Mesenchymal stem cell (in vitro differentiated cells and primary cell): ENCODE measurements around the gene VPS8.

Source experiments
- DNase-seq: peaks from one replicate; pipeline ENCODE4 v3.0.0-alpha.2; 2013
- H2AFZ ChIP-seq: one replicate; pipeline ENCODE4 v1.6.1; 2013; ENCODE audit warnings: low read depth, mild to moderate bottlenecking, control low read depth, inconsistent platforms, low read length, moderate library complexity
- H2AK5ac ChIP-seq: 2 replicates; pipeline ENCODE4 v1.6.1; 2013; ENCODE audit warnings: low read length, moderate library complexity, mild to moderate bottlenecking, inconsistent platforms; ENCODE audit not compliant: severe bottlenecking
- H2BK120ac ChIP-seq: one replicate; pipeline ENCODE4 v1.6.1; 2013; ENCODE audit warnings: low read depth, mild to moderate bottlenecking, inconsistent platforms, low read length, moderate library complexity
- H2BK12ac ChIP-seq, 2 experiments: one replicate each; pipeline ENCODE4 v1.6.1; 2013; ENCODE audit warnings: inconsistent platforms in 2 of 2, low read length in 2 of 2, mild to moderate bottlenecking in 2 of 2, moderate library complexity in 2 of 2, control low read depth in 1 of 2
- H2BK15ac ChIP-seq: one replicate; pipeline ENCODE4 v1.6.1; 2013; ENCODE audit warnings: mild to moderate bottlenecking, low read depth, inconsistent platforms; ENCODE audit not compliant: poor library complexity, severe bottlenecking
- H2BK5ac ChIP-seq: 2 replicates; pipeline ENCODE4 v1.6.1; 2013; ENCODE audit warnings: low read depth, mild to moderate bottlenecking, low read length, control low read depth, inconsistent platforms; ENCODE audit not compliant: poor library complexity, severe bottlenecking
- H3K14ac ChIP-seq, 2 experiments: one replicate each; pipeline ENCODE4 v1.6.1; 2013; ENCODE audit warnings: inconsistent platforms in 2 of 2, low read length in 2 of 2, control low read depth in 1 of 2, mild to moderate bottlenecking in 1 of 2, moderate library complexity in 1 of 2
- H3K18ac ChIP-seq, 2 experiments: one replicate each; pipeline ENCODE4 v1.6.1; 2013; ENCODE audit warnings: inconsistent platforms in 2 of 2, low read length in 2 of 2, control low read depth in 1 of 2, low read depth in 1 of 2, mild to moderate bottlenecking in 1 of 2
- H3K23ac ChIP-seq, 2 experiments: one replicate each; pipeline ENCODE4 v1.6.1; 2013; ENCODE audit warnings: inconsistent platforms in 2 of 2, low read length in 2 of 2, mild to moderate bottlenecking in 2 of 2, moderate library complexity in 2 of 2, control low read depth in 1 of 2
- H3K27ac ChIP-seq: 2 replicates; pipeline ENCODE4 v1.5.1; 2013; ENCODE audit warnings: mild to moderate bottlenecking, moderate library complexity, low read length, control low read depth, inconsistent platforms; ENCODE audit not compliant: poor library complexity, severe bottlenecking
- H3K27me3 ChIP-seq, 2 experiments: 2 replicates each; pipeline versions ENCODE4 v1.6.1 to v1.7.0; 2013; ENCODE audit warnings: low read length in 2 of 2, mild to moderate bottlenecking in 2 of 2, moderate library complexity in 2 of 2, control low read depth in 1 of 2, inconsistent platforms in 1 of 2; ENCODE audit not compliant: control insufficient read depth in 1 of 2, insufficient read depth in 1 of 2
- H3K36me3 ChIP-seq, 2 experiments: 2 replicates each; pipeline versions ENCODE4 v1.6.1 to v1.7.0; 2013; ENCODE audit warnings: low read length in 2 of 2, control low read depth in 1 of 2, inconsistent platforms in 1 of 2, low read depth in 1 of 2, mild to moderate bottlenecking in 1 of 2; ENCODE audit not compliant: insufficient read depth in 2 of 2, control insufficient read depth in 1 of 2
- H3K4ac ChIP-seq, 2 experiments: one replicate each; pipeline ENCODE4 v1.6.1; 2013; ENCODE audit warnings: inconsistent platforms in 2 of 2, low read length in 2 of 2, mild to moderate bottlenecking in 2 of 2, moderate library complexity in 2 of 2, control low read depth in 1 of 2, low read depth in 1 of 2
- H3K4me1 ChIP-seq: 2 replicates; pipeline ENCODE4 v1.6.1; 2013; ENCODE audit warnings: low read depth, low read length, control low read depth; ENCODE audit not compliant: control insufficient read depth, insufficient read depth
- H3K4me2 ChIP-seq: 2 replicates; pipeline ENCODE4 v1.6.1; 2013; ENCODE audit warnings: low read length, mild to moderate bottlenecking, inconsistent platforms; ENCODE audit not compliant: poor library complexity, severe bottlenecking
- H3K4me3 ChIP-seq, 2 experiments: 2 replicates each; pipeline versions ENCODE4 v1.5.1 to v1.7.0; 2013; ENCODE audit warnings: low read length in 2 of 2, mild to moderate bottlenecking in 2 of 2, control low read depth in 1 of 2, low read depth in 1 of 2; ENCODE audit not compliant: insufficient read depth in 1 of 2
- H3K79me1 ChIP-seq: replicated peaks from 2 replicates; pipeline ENCODE4 v1.6.1; 2013; ENCODE audit warnings: mild to moderate bottlenecking, control low read depth, low read length, inconsistent platforms; ENCODE audit not compliant: poor library complexity, severe bottlenecking
- H3K9ac ChIP-seq: 2 replicates; pipeline ENCODE4 v1.7.0; 2013; ENCODE audit warnings: mild to moderate bottlenecking, low read length, moderate library complexity
- H3K9me3 ChIP-seq: 2 replicates; pipeline ENCODE4 v1.7.0; 2013; ENCODE audit warnings: mild to moderate bottlenecking, low read length; ENCODE audit not compliant: control insufficient read depth
- H4K8ac ChIP-seq: one replicate; pipeline ENCODE4 v1.6.1; 2013; ENCODE audit warnings: inconsistent platforms, mild to moderate bottlenecking, low read length, moderate library complexity
- H4K91ac ChIP-seq: one replicate; pipeline ENCODE4 v1.6.1; 2013; ENCODE audit warnings: mild to moderate bottlenecking, low read length, inconsistent platforms
- WGBS: methylation state at CpG from one replicate; pipeline ENCODE4 v1.1.7; 2013; ENCODE audit warnings: mixed read lengths; 5-methylcytosine and 5-hydroxymethylcytosine counted together

The VPS8 gene

GRCh38 chr3:185093116-185093515 lies 281.1 kb downstream of the VPS8 start:
- no peak overlapping the region for H2AK5ac ChIP-seq
- H3K4ac ChIP-seq = no peak overlapping the region
- no peak overlapping the region for H3K4me2 ChIP-seq
- H4K91ac ChIP-seq = no peak overlapping the region
- H3K79me1 ChIP-seq = no peaks in the 10 kb centered on the region
- no peak overlapping the region for H3K4me3 ChIP-seq
- no peak overlapping the region for H2BK5ac ChIP-seq
- no peak overlapping the region for H2BK15ac ChIP-seq
- H3K27me3 ChIP-seq = no peaks in the 10 kb centered on the region
- peaks cover 2% of the 10 kb centered on the region for H3K4me1 ChIP-seq
- no peaks in the 10 kb centered on the region for H3K36me3 ChIP-seq
- H2AFZ ChIP-seq = no peak overlapping the region
- no peak overlapping the region for H3K23ac ChIP-seq
- no peak overlapping the region for H3K14ac ChIP-seq
- no peak overlapping the region for H3K9ac ChIP-seq
- H2BK120ac ChIP-seq = no peak overlapping the region
- no peaks in the 10 kb centered on the region for H3K9me3 ChIP-seq
- no peak overlapping the region for H4K8ac ChIP-seq
- no peak overlapping the region for H3K27ac ChIP-seq
- H2BK12ac ChIP-seq = no peak overlapping the region
- no peak for DNase-seq
- no peak overlapping the region for H3K18ac ChIP-seq

- H2AFZ ChIP-seq = peak overlapping the region; percentile 44
- no peak for DNase-seq
- H2BK120ac ChIP-seq = no peak overlapping the region
- H2BK5ac ChIP-seq = no peak overlapping the region
- no peak overlapping the region for H3K18ac ChIP-seq
- no peak overlapping the region for H3K14ac ChIP-seq
- WGBS = 65% methylated on average over 4 of the region's 4 CpGs
- H3K23ac ChIP-seq = no peak overlapping the region
- H3K4me1 ChIP-seq = peaks cover 2% of the 10 kb centered on the region
- no peak overlapping the region for H3K4me3 ChIP-seq
- no peak overlapping the region for H2AK5ac ChIP-seq
- H3K4me2 ChIP-seq = no peak overlapping the region
- no peak overlapping the region for H4K8ac ChIP-seq
- H3K36me3 ChIP-seq = no peaks in the 10 kb centered on the region
- no peak overlapping the region for H2BK15ac ChIP-seq
- no peak overlapping the region for H3K4ac ChIP-seq
- no peaks in the 10 kb centered on the region for H3K79me1 ChIP-seq
- no peak overlapping the region for H3K9ac ChIP-seq
- no peaks in the 10 kb centered on the region for H3K27me3 ChIP-seq
- no peak overlapping the region for H2BK12ac ChIP-seq
- no peak overlapping the region for H3K27ac ChIP-seq
- H4K91ac ChIP-seq = no peak overlapping the region
- no peaks in the 10 kb centered on the region for H3K9me3 ChIP-seq
These were observed 282.7 kb downstream of the VPS8 start for GRCh38 chr3:185094697-185095096.
